Measurements from ENCODE around the gene CFAP46.

Gene CFAP46

GRCh38 chr10:132942101-132943057 lies at the start of gene CFAP46:
TSS of gene CFAP46 (minus strand) at chr10:132942570. CDS start at chr10:132942484, 86 bp downstream.
- DNase-seq (ENCODE audit: insufficient read length, low spot score) (no peak), FAIRE-seq (no peak)
- TF ChIP-seq, protein P1, sequence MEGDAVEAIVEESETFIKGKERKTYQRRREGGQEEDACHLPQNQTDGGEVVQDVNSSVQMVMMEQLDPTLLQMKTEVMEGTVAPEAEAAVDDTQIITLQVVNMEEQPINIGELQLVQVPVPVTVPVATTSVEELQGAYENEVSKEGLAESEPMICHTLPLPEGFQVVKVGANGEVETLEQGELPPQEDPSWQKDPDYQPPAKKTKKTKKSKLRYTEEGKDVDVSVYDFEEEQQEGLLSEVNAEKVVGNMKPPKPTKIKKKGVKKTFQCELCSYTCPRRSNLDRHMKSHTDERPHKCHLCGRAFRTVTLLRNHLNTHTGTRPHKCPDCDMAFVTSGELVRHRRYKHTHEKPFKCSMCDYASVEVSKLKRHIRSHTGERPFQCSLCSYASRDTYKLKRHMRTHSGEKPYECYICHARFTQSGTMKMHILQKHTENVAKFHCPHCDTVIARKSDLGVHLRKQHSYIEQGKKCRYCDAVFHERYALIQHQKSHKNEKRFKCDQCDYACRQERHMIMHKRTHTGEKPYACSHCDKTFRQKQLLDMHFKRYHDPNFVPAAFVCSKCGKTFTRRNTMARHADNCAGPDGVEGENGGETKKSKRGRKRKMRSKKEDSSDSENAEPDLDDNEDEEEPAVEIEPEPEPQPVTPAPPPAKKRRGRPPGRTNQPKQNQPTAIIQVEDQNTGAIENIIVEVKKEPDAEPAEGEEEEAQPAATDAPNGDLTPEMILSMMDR (IDR thresholded peaks at IDR 0.05; ENCODE audit: insufficient read depth, missing control alignments): no peak

- no peak for DNase-seq (ENCODE audit: insufficient read length, low spot score)
- TF ChIP-seq, protein P1 (IDR thresholded peaks at IDR 0.05; ENCODE audit: insufficient read depth, missing control alignments): no peak
- no peak for FAIRE-seq
These were observed 49.5 kb upstream of the CFAP46 start for GRCh38 chr10:132991706-132992432.

DNA sequence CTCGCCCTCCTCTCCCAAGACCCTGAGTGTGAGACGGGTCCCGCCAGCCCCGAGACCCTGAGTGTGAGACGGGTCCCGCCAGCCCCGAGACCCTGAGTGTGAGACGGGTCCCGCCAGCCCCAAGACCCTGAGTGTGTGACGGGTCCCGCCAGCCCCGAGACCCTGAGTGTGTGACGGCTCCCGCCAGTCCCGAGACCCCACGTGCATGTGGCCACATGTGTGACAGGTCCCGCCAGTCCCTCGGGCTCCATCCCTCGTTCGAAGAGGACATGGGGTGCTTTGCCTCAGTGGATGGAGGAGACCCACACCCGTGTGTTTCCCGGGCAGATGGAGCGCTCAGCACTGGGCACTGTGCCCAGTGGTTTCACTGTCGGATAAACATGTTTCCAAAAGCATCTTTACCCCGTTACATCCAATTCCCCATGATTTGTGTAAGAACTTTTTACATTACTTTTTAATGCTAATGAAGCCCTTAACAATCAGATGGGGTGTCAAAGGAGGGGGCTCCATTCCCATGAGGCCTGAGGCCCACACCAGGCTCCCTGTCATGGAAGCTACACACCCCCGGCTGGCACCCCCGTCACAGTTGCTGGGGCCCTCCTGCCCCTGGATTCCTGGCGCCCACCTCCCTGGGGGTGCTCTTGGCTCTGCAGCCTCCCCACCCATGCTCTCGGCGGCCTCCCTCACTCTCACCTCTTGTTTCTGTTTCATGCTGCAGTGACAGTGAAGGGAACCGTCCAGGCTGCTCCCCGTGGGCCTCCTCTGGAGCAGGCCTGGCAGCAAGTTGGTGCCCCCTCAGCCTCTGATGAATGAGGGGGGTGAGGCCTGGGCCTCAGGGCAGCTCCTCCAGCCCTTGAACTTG lies 48.5 kb upstream of the CFAP46 start:
- no peak for FAIRE-seq
- DNase-seq (ENCODE audit: insufficient read length, low spot score): no peak
- TF ChIP-seq, protein P1 (IDR thresholded peaks at IDR 0.05; ENCODE audit: insufficient read depth, missing control alignments): no peak

- TF ChIP-seq, protein P1 (IDR thresholded peaks at IDR 0.05; ENCODE audit: insufficient read depth, missing control alignments): no peak
- DNase-seq (ENCODE audit: insufficient read length, low spot score) (no peak), FAIRE-seq (no peak)
These were observed 47.4 kb upstream of the CFAP46 start for GRCh38 chr10:132989476-132990415.

- TF ChIP-seq, protein P1 (IDR thresholded peaks at IDR 0.05; ENCODE audit: insufficient read depth, missing control alignments): no peak
These were observed 46.6 kb upstream of the CFAP46 start for GRCh38 chr10:132988988-132989387.

More at GRCh38 chr10:132988988-132989387, 46.6 kb upstream of the CFAP46 start:
- FAIRE-seq: no peak
- DNase-seq (ENCODE audit: insufficient read length, low spot score): no peak

Measured in D721Med (cell line).